ENCODE data around the gene ALK. TPM values are rescaled to one million over a fixed set of nuclear protein-coding genes. Genes with fewer than 3 reads are reported as not detected.

The ALK gene
- total RNA-seq, 1 donor from 2014 or later = under 0.01 TPM

GRCh38 chr2:29496198-29496597, 425.2 kb downstream of the ALK start:
- DNase-seq (ENCODE audit: low read depth) = no peak
- TF ChIP-seq CTCF (conservative IDR thresholded peaks at IDR 0.05; ENCODE audit: low read depth, low read length) = no peak
- H3K4me3 ChIP-seq (ENCODE audit: low read depth, low read length) = no peak overlapping the region

GRCh38 chr2:29495536-29496060, 425.8 kb downstream of the ALK start:
- DNase-seq (ENCODE audit: low read depth) = no peak
- TF ChIP-seq CTCF (conservative IDR thresholded peaks at IDR 0.05; ENCODE audit: low read depth, low read length) = no peak
- no peak overlapping the region for H3K4me3 ChIP-seq (ENCODE audit: low read depth, low read length)

GRCh38 chr2:29495068-29495467, 426.3 kb downstream of the ALK start:
- DNase-seq (ENCODE audit: low read depth) = no peak
- no peak for TF ChIP-seq CTCF (conservative IDR thresholded peaks at IDR 0.05; ENCODE audit: low read depth, low read length)
- H3K4me3 ChIP-seq (ENCODE audit: low read depth, low read length) = no peak overlapping the region

GRCh38 chr2:29492701-29493100, 428.7 kb downstream of the ALK start:
- DNase-seq (ENCODE audit: low read depth) = no peak
- TF ChIP-seq CTCF (conservative IDR thresholded peaks at IDR 0.05; ENCODE audit: low read depth, low read length) = no peak

GRCh38 chr2:29490045-29490444, 431.3 kb downstream of the ALK start:
- H3K4me3 ChIP-seq (ENCODE audit: low read depth, low read length) = no peak overlapping the region
- TF ChIP-seq CTCF (conservative IDR thresholded peaks at IDR 0.05; ENCODE audit: low read depth, low read length) = no peak
- no peak for DNase-seq (ENCODE audit: low read depth)

More at GRCh38 chr2:29492701-29493100, 428.7 kb downstream of the ALK start:
- H3K4me3 ChIP-seq (ENCODE audit: low read depth, low read length) = no peak overlapping the region

- TF ChIP-seq CTCF (conservative IDR thresholded peaks at IDR 0.05; ENCODE audit: low read depth, low read length) = no peak
- no peak for DNase-seq (ENCODE audit: low read depth)
- no peak overlapping the region for H3K4me3 ChIP-seq (ENCODE audit: low read depth, low read length)
These were observed 431.8 kb downstream of the ALK start for GRCh38 chr2:29489568-29489967.

- no peak overlapping the region for H3K4me3 ChIP-seq (ENCODE audit: low read depth, low read length)
- DNase-seq (ENCODE audit: low read depth) = peak; percentile 56
- TF ChIP-seq CTCF (conservative IDR thresholded peaks at IDR 0.05; ENCODE audit: low read depth, low read length) = no peak
These were observed 433.3 kb downstream of the ALK start for GRCh38 chr2:29487967-29488555.
